ENCODE results near the gene TNNI2. TPM values are rescaled to one million over a fixed set of nuclear protein-coding genes. Genes with fewer than 3 reads are reported as not detected.

The TNNI2 gene
- total RNA-seq, 4 donors from 2014 or later, result 17.4 to 63.6 (median 27.2) TPM

DNA sequence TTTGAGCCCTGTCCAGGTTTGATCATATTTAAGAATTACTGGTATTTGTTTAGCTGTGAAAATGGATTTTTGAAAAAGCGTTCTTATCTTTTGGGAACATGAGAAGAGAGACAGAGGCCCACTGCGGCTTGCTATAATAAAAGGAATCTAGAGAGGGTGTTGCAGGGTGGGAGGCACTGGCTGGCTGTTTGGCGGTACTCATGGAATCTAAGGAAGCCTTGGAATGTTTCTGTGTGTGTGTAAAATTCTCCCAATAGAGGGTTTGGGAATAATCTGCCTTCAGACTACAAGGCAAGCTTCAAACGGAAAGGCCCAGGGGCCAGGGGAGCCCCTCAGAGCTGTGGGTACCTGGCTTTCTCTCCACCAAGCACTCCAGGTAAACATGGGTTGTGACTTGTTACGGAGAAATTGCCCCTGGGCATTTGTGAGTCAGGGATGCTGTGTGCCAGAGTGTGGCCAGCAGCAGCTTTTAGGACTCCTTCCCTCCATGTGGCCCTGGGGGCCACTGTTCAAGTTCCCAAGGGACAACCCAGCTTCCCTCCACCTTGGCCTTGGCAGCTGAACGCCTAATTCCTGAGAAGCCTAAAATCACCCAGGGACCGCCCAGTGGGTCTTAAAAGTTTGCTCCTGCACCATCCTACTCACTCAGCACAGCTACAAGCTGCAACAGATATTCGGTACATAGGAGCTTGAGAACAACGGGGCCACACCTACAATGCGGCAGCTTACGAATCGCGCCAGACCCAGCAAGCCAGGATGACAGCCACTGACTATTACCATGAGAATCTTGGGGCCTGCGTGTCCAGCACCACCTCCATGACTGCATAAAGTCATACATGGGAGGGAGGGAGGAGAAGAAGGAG lies 18.1 kb upstream of the TNNI2 start:
- Histone ChIP-seq H3K36me3 (no peaks in the 10 kb centered on the region), H3K4me3 (no peak overlapping the region), H3K4me1 (peaks cover 37% of the 10 kb centered on the region), H3K9me3 (no peaks in the 10 kb centered on the region), H3K27ac (peak overlapping the region; percentile 24), H3K27me3 (no peaks in the 10 kb centered on the region)
- TF ChIP-seq, protein P1, sequence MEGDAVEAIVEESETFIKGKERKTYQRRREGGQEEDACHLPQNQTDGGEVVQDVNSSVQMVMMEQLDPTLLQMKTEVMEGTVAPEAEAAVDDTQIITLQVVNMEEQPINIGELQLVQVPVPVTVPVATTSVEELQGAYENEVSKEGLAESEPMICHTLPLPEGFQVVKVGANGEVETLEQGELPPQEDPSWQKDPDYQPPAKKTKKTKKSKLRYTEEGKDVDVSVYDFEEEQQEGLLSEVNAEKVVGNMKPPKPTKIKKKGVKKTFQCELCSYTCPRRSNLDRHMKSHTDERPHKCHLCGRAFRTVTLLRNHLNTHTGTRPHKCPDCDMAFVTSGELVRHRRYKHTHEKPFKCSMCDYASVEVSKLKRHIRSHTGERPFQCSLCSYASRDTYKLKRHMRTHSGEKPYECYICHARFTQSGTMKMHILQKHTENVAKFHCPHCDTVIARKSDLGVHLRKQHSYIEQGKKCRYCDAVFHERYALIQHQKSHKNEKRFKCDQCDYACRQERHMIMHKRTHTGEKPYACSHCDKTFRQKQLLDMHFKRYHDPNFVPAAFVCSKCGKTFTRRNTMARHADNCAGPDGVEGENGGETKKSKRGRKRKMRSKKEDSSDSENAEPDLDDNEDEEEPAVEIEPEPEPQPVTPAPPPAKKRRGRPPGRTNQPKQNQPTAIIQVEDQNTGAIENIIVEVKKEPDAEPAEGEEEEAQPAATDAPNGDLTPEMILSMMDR (IDR thresholded peaks at IDR 0.05), result no peak
- no peak for TF ChIP-seq POLR2A (IDR thresholded peaks at IDR 0.05)
- WGBS, result 59% methylated on average over 14 of the region's 14 CpGs
- no peak for DNase-seq (ENCODE audit: low spot score in 2 of 2)

DNA sequence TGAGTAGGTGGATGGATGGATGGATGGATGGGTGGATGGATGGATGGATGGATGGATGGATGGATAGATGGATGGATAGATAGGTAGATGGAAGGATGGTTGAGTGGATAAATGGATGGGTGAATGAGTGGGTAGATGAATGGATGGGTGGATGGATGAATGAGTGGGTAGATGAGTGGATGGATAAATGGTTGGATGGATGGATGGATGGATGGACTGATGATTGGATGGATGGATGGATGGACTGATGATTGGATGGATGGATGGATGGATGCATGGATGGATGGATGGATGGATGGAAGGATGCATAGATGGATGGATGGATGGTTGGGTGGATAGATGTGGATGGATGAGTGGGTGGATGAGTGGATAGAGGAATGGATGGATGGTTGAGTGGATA lies 17.2 kb upstream of the TNNI2 start:
- DNase-seq (ENCODE audit: low spot score in 2 of 2), result no peak
- TF ChIP-seq POLR2A (IDR thresholded peaks at IDR 0.05), result no peak
- TF ChIP-seq EP300 (IDR thresholded peaks at IDR 0.05), result no peak
- no peak for TF ChIP-seq POLR2AphosphoS5 (IDR thresholded peaks at IDR 0.05)
- TF ChIP-seq, protein P1 (IDR thresholded peaks at IDR 0.05), result no peak
- Histone ChIP-seq H3K36me3 (no peaks in the 10 kb centered on the region), H3K27ac (no peak overlapping the region), H3K4me3 (no peak overlapping the region), H3K9me3 (no peaks in the 10 kb centered on the region), H3K27me3 (no peaks in the 10 kb centered on the region), H3K4me1 (peaks cover 46% of the 10 kb centered on the region)

DNA sequence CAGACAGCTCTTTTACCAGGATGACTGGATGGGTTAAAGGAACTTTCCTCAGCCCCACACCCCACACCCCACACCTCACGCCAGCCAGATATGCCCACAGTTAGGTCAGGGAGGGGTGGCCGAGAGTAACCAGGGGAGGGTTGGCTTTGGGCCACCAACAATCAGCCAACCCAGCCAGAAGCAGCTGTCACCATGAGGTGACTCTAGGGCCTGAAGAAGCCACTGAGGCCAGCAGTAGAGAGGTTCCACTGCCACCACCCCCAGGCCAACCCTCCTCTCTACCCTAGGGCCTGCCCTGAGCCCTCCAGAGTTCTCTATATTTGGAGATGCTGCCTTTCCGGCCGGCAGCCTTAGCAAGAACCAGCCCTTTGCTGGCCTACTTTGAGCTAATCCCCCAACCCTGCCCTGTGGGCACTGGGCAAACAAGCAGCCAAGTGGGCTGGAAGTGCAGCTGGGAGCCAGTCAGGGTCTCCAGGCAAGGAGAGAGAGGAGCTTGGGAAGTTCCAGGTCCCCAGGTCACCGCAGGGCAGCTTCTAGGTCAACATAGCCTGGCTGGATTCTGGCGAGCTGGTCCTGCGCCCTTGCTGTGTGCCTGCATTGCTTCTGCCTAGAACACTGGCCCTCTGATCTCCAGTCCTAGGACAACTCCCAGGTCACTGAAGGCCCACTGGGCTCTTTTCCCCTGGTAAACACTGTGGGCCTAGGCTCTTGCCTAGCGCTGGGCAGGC lies 16.0 kb upstream of the TNNI2 start:
- H3K4me1 ChIP-seq, result peaks cover 59% of the 10 kb centered on the region
- no peak for DNase-seq (ENCODE audit: low spot score in 2 of 2)

DNA sequence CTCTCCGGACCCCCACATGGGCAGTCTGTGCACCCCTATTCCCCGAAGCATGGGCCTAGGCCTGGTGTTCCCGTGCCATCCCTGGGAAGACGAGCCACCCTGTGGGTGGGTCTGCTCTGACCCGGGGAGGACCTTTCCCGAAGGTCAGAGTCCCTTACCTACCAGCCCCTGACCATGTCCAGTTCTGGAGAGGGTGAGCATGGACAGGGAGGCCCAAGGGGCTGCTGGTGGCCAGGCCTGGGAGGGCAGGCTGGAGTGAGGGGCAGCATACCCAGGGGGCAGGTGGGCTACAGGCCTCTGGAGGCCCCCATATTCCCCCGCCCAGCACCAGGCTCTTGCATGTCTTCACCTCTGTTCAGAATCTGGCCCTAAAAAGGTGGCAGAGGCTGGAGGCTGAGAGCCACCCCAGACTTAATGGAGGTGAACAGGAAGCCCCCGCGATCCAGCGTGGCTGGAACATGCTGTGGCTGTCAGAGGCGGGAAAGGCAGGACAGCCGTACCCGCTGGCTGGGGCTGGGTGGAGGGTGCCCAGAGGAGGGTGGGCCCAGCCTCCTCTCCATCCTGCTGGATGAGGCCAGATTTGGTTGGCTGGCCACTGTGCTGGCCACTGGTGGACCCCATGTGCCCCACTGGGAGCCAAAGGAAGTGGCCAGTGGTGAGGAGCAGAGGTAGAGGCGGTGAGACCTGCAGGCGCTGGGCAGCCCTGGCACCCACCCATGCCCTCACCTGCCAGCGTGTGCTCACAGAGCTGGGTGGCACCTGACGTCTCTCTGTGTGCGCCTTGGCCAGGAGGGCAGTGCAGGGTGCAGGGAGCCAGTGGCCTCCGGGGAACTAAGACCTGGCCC lies 15.2 kb upstream of the TNNI2 start:
- Histone ChIP-seq H3K27me3 (no peaks in the 10 kb centered on the region), H3K9me3 (no peaks in the 10 kb centered on the region), H3K4me3 (no peak overlapping the region), H3K27ac (no peak overlapping the region), H3K36me3 (no peaks in the 10 kb centered on the region), H3K4me1 (peaks cover 66% of the 10 kb centered on the region)
- DNase-seq (ENCODE audit: low spot score in 2 of 2), result no peak
- 77% methylated on average over 9 of the region's 19 CpGs for WGBS
- TF ChIP-seq, protein P1 (IDR thresholded peaks at IDR 0.05), result no peak
- TF ChIP-seq POLR2A (IDR thresholded peaks at IDR 0.05) (no peak), EP300 (IDR thresholded peaks at IDR 0.05) (no peak), POLR2AphosphoS5 (IDR thresholded peaks at IDR 0.05) (no peak)

More for the DNA sequence above, 16.0 kb upstream of the TNNI2 start:
- H3K9me3 ChIP-seq, result no peaks in the 10 kb centered on the region
- H3K4me3 ChIP-seq, result no peak overlapping the region
- WGBS, result 100% methylated on average over 1 of the region's 8 CpGs
- H3K36me3 ChIP-seq, result no peaks in the 10 kb centered on the region
- no peak for TF ChIP-seq EP300 (IDR thresholded peaks at IDR 0.05)
- no peak for TF ChIP-seq POLR2A (IDR thresholded peaks at IDR 0.05)
- TF ChIP-seq, protein P1 (IDR thresholded peaks at IDR 0.05), result no peak
- TF ChIP-seq POLR2AphosphoS5 (IDR thresholded peaks at IDR 0.05), result no peak
- H3K27me3 ChIP-seq, result no peaks in the 10 kb centered on the region
- H3K27ac ChIP-seq, result no peak overlapping the region

Measured in suprapubic skin (tissue), 4 donors.